Measurements from ENCODE around the gene PIK3R5.

- no peak for TF ChIP-seq CTCF (conservative IDR thresholded peaks at IDR 0.05 in 1 of 2, IDR thresholded peaks at IDR 0.05 in 1 of 2; ENCODE audit: low read depth in 1 of 2, low read length in 2 of 2)
- TF ChIP-seq EZH2 (IDR thresholded peaks at IDR 0.05; ENCODE audit: low read length, missing control alignments), result no peak
Observed at GRCh38 chr17:8839410-8839935, 126.0 kb downstream of the PIK3R5 start.

Measured in fibroblast of lung (primary cell).